HCEC 1CT (cell line): ENCODE measurements around the gene ZNF546.
"Not testable (repeated sequence)": the region's sequence is repeated elsewhere in the genome, so short reads cannot be mapped to it uniquely, and the experiment has no call there.

Experiments used
- DNase-seq: peaks from one replicate; pipeline ENCODE4 v3.0.0-alpha.2; 2017

ZNF546 gene

DNA sequence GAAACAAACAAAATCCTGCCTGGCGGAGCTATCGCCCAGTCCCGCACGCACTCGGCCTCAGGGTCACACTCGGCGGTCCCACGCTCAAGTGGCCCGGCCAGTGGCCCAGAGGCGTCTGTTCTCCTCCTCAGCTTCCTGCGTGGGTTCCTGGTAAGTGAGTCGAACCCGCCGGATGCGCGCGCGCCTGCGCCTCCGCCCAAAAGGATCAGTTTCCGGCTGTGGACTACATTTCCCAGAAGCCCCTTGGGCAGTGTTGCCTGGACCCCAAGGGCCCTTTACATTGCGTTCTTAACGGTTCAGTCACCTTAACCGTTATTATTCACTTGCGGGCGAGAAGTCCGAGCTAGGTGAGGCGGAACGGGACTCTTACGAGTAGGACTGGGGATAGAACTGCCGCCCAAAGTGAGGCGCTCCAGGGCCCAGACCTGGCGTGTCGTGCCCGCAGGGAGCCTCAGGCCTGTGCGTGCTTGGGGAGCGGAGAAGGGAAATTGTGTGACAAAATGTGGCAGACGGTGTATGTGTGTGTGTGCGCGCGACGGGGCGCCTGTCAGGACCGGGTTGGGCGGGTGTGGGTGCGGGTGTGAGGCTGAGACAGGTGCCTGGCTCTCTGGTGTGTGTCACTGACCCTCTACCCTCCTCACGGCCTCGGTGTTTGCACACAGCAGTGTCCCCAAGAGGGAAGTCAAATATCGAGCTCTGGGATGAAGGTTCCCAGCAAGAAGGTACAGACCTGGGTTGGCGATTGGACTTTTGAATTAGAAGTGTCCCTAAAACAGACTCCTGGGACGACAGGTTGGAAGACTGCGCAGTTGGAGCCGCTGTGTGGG lies at the start of gene ZNF546:
Gene ZNF546, plus strand, starts transcription at position 250 of the 827 bp plus-strand sequence. CDS start 1,267 bp downstream, outside the sequence.
- DNase-seq: peak; percentile 92

DNA sequence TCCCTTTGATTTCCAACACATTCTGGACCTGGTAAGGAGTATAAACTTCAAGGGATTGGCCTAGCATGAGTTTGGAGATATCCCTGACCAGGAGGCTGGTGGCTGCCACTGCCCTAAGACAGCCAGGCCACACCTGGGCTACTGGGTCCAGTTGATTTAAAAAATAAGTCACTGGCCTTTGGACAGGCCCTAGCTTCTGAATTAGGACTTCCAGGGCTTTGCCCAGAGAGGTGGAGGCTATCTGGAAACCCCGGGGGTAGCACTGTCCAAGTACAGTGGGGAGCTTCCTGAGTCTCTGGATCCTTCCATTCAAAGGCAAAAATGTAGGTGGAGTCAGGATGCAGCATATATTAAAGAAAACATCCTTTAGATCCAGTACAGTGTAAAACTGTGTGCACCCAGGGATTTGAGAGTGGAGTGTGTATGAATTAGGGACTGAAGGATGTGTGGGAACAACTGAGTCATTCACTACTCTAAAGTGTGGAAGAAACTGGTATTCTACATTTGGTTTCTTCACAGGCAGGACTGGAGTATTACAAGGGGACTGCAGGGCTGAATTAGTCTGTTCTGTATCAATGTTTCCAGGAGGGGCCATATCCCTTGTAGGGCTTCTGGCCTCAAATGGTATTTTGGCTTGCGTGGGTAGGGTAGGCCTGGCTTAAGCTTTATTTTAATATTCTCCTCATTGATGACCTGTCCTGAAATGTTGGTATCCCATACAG lies 47.7 kb upstream of the ZNF546 start:
- DNase-seq: no peak

DNA sequence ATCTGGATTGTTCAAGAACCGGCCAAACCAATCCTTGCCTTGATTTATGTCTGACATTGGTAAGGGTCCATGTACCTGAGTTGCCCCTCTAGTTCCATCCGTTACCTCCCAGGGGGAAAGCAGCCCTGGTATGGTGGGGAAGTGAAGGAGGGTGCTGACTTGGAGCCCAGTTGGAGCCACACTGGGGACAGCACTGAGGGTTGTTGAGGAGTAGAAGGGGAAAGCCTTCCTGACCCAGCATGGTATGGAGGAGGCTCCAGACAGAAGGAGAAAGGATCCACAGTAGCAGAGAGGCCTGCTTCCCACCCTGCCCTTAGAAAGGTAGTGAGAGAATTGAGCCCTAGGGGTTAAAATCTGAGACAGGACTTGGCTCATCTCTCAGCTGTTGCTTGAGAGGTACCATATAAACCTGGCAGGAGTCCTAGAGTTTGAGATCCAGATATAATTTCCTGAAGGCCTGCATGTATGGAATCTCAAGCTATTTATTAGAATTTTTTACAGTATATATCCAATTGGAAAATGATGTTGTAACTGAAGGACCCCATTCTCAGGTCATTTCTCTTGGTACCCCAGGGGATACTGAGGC lies 45.7 kb upstream of the ZNF546 start:
- no peak for DNase-seq

DNA sequence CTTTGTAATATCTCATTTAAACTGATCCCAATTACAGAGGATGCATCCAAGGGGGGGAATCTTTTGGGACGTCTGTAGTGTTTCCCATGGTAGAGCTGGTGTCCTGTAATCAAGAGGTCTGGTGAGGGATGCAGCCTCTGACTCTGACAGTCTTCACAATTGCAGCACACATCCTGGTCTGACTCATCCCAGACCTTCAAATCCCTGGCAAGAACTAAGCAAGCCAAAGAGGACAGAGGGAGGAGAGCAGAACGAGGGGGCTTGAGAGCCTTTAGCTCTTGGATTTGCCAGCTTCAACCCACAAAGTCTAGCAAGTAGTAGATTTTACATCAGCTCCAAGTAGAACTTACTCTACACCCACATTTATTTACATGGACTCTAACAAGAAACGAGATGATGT lies 45.2 kb upstream of the ZNF546 start:
- DNase-seq: peak; percentile 33

DNA sequence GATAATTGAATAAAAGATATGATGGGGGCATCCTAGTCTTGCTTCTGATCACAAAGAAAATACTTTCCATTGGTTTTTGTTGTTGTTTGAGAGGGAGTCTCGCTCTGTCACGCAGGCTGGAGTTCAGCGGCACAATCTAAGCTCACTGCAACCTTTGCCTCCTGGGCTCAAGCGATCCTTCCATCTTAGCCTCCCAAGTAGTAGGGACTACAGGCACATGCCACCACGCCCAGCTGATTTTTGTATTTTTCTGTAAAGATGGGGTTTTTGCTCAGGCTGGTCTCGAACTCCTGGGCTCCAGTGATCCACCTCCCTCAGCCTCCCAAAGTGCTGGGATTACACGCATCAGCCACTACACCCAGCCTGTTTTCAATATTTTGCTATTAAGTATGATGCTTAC lies 42.9 kb upstream of the ZNF546 start:
- no peak for DNase-seq

DNA sequence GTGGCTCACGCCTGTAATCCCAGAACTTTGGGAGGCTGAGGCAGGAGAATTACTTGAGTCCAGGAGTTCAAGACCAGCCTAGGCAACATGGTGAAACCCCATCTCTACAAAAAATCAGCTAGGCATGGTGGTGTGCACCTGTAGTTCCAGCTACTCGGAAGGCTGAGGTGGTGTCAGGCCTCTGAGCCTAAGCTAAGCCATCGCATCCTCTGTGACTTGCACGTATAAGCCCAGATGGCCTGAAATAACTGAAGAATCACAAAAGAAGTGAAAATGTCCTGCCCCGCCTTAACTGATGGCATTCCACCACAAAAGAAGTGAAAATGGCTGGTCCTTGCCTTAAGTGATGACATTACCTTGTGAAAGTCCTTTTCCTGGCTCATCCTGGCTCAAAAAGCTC lies 39.0 kb upstream of the ZNF546 start:
- not testable (repeated sequence) for DNase-seq

DNA sequence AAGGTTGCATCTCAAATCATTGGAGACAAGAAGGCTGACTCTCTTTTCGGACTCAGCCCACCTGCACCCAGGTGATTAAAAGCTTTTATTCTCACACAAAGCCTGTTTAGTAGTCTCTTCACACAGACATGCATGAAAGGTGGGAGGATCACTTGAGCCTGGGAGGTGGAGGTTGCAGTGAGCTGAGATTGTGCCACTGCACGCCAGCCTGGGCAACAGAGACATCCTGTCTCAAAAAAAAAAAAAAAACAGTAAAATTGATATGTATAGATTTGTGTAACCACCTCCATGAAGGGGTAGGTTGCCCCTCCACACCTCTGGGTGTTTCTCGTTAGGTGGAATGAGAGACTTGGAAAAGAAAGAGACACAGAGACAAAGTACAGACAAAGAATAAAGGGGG lies 37.9 kb upstream of the ZNF546 start:
- DNase-seq: not testable (repeated sequence)

DNA sequence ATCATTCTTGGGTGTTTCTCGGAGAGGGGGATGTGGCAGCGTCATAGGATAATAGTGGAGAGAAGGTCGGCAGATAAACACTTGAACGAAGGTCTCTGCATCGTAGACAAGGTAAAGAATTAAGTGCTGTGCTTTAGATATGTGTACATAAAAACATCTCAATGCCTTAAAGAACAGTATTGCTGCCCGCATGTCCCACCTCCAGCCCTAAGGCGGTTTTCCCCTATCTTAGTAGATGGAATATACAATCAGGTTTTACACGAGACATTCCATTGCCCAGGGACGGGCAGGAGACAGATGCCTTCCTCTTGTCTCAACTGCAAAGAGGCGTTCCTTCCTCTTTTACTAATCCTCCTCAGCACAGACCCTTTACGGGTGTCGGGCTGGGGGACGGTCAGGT lies 37.5 kb upstream of the ZNF546 start:
- not testable (repeated sequence) for DNase-seq

DNA sequence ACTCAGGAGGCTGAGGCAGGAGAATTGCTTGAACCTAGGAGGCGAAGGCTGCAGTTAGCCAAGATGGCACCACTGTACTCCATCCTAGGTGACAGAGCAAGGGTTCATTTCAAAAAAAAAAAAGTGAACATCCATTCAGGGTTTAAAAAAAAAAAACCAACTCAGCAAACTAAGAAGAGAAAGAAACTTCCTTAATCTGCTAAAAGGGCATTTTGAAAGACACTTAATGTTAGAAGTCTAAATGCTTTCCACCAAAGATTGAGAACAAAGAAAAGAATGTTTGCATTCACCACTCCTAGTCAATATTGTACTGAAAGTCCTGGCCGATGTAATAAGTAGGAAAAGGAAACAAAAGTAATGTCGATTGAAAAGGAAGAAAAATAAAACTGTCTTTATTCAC lies 33.0 kb upstream of the ZNF546 start:
- no peak for DNase-seq

DNA sequence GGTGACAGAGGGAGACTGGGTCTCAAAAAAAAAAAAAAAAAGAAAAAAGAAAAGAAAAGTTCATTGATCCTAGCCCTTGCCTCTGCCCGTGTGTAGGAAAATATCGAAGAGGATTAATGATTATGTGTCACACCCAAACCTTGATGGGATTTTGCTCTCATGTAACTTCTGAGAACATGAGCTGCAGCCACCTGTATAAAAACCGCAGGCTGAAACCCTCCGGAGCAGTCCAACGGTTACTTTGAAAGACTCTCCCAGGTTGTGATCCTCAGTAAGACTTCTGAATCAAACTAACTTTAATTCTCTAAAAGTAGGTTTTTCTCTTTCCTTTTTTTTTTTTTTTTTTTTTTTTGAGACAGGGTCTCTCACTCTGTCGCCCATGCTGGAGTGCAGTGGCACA lies 30.2 kb upstream of the ZNF546 start:
- DNase-seq: no peak

DNA sequence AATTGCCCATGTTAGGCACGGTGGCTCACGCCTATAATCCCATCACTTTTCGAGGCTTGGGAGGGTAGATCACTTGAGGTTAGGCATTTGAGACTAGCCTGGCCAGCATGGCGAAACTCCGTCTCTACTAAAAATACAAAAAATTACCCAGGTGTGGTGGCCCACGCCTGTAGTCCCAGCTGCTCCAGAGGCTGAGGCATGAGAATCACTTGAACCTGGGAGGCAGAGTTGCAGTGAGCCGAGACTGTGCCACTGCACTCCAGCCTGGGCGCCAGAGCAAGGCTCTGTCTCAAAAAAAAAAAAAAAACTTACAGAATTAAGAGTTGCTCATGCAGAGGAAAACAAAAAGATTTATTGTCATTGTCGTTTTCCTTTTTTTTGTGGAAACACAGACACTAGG lies 29.3 kb upstream of the ZNF546 start:
- no peak for DNase-seq

DNA sequence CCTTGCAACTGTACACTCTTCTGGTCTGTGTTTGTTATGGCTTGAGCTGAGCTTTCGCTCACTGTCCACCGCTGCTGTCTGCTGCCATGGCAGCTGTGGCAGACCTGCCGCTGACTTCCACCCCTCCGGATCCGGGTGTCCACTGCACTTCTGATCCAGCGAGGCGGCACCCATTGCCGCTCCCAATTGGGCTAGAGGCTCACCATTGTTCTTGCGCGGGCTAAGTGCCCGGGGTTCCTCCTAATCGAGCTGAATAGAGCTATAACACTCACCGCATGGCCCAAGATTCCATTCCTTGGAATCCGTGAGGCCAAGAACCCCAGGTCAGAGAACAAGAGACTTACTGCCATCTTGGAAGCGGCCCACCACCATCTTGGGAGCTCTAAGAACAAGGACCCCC lies 28.1 kb upstream of the ZNF546 start:
- no peak for DNase-seq

DNA sequence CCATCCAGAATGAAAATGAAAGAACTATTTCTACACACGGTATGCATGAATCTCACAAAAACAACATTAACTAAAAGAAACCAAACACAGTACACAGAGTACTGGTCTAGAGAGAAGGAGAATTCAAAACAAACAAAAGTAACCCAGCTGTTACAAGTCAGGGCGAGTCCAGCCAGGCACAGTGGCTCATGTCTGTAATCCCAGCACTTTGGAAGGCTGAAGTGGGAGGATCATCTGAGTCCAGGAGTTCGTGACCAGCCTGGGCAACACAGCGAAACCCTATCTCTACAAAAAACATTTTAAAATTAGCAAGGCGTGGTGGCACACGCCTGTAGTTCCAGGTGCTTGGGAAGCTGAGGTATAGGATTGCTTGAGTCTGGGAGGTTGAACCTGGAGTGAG lies 27.6 kb upstream of the ZNF546 start:
- DNase-seq: no peak

DNA sequence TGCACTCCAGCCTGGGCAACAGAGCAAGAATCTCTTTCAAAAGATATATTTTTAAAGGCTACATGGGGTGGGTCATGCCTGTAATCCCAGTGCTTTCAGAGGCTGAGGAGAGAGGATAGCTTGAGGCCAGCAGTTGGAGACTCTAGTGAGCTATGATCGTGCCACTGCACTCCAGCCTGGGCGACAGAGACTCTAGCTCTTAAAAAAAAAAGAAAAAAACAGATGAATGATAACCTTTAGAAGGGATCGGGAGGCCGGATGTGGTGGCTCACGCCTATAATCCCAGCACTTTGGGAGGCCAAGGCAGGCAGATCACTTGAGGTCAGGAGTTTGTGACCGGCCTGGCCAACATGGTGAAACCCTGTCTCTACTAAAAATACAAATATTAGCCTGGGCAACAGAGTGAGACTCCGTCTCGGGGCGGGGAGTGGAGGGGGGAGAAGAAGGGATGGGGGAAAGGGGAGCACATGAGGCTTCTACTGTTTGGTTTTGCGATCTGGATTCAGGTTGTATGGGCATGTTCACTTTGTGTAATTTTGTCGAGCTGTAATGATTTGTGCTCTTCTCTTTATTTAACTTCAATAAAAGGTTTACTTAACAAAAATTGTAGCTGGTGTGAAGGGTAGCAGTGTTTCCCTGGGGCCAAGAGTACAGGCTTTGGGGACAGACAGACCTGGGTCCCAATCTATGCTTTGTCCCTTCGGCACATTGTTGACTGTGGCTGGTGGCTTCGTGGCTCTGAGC lies 27.0 kb upstream of the ZNF546 start:
- DNase-seq: no peak

DNA sequence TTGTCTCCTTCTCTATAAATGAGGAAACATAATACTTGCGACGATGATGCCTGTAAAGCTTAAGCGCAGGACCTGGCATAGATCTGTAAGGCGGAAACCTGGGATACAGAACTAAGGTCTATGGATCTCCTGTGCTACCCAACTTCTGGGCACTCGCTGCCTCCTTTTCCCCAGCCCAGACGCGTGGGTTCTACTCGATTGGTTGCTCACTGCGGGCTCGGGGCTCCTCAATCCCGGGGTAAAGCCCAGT lies 26.5 kb upstream of the ZNF546 start:
- no peak for DNase-seq

DNA sequence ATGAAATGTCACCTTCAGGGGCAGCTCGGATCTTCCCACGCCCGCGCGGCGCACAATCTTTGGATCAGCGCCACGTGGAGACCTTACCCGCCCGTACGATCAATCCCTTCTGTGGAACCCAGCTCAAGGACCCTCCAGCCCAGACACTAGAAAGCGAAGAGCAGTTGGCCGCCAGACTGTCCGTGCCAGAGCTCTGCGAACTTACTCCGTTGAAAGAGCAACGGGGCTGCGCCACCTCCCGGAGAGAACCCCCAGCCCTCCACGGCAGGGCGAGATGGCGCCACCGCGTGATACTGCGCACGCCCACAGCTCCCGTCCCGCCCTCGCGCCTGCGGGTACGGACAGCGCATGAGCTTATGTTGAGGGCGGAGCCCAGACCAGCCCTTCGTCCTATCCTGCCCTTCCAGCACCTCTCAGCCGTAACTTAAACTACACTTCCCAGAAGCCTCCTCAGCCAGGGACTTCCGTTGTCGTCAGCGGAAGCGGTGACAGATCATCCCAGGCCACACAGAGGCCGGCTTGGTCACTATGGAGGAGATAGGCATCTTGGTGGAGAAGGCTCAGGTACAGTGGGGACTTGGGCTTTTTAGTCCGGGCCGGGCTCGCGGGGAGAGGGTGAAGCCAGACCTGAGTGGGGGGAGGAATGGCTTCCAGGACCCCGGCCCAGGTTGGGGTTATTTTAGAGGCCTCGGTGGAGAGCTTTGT lies 26.0 kb upstream of the ZNF546 start, which contains the start of gene PSMC4:
Gene PSMC4, plus strand, starts transcription at position 491 of the 705 bp plus-strand sequence. Its CDS starts 38 bp downstream, at position 529.
- DNase-seq: peak; percentile 99

DNA sequence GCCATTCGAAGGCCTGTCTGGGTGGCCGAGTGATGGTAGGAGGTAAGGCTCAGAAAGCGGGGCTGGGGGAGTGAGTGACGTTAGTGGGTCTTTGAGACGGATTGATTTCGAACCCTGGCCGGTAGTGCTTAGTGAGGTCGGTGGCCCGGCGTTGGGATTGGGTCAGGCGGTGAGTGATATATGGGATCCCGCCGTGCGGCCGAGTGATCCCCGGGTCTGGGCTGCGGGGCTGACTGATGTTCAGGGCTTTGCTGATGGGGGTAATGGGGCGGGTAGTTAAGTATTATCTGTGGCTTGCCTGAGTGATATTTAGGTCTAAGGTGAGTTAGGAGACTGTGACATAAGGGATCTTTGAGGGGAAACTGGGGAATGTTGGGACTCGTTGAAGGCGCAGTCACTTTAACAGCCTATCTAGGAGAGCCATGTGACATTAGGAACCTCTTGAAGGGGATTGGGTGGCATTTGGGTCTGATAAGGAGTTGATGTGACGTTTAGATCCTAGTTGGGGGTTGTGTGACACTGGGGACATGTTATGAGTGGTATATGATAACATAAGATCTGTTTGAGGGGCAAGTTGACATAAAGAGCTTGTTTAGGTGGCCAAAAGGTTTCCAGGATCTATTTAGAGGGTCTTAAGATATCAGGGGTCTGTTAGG lies 25.4 kb upstream of the ZNF546 start:
- no peak for DNase-seq

DNA sequence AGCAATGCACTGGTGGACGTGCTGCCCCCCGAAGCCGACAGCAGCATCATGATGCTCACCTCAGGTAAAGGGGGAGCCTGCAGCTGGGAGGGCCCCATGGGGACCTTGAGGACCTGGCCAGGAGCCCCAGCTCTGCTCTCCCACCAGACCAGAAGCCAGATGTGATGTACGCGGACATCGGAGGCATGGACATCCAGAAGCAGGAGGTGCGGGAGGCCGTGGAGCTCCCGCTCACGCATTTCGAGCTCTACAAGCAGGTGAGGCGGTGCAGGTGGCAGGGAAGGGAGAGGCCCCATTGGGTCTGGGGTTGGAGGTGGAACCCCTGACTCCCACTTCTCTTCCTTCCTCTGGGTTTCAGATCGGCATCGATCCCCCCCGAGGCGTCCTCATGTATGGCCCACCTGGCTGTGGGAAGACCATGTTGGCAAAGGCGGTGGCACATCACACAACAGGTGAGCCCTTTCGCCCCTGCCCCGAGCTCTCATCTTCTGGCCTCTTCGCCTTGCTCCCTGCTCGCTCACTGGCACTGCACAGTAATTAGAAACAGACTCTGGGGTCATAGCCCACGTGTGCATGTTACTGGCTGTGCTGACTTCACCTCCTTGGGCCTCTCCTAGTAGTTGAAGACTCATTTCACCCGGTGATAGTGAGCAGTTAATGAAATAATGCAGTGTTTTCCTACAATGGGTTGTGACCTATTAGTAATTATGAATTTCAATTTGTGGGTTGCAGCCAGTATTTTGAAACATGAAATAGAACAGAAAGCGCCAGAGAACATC lies 22.3 kb upstream of the ZNF546 start:
- DNase-seq: no peak

DNA sequence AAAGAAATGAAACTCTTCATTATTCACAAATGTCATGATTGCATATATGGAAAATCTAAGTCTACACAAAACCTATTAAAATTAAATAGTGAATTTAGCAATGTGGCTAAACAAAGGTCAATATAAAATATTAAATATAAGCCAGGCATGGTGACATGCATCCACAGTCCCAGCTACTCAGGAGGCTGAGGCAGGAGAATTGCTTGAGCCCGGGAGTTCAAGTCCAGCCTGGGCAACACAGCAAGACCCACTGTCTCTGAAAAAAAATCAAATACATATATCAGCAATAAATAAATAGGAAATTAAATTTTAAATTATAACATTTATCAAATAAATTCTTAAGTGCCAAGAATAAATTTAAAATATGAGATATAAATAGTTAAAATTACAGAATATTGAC lies 14.0 kb upstream of the ZNF546 start:
- DNase-seq: no peak

DNA sequence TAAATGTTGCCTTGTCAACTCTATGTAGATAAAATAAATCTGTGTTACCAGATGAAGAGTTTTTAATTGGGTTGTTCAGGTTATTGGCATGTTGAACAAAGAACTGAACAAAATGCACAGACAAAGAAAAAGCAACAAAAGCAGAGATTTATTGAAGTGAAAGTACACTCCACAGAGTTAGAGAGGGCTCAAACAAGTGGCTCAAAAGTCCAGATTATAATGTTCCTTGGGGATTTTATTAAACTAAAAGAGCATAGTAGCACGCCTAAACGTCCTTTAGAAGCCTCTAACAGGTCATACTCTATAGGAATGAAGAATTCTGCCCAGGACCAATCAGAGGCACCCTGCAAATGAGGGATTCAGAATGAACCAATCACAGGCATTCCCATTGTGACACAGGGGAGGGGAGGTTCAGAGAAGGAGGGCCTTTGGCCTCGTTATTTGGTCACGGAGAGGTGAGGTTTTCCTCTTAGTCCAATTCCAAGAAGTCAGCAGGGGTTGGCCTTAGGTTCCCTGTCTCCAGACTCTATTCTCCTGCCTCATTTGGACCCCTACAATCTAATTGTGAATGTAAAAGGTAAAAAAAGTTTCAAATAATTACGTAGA lies 13.1 kb upstream of the ZNF546 start:
- DNase-seq: no peak

DNA sequence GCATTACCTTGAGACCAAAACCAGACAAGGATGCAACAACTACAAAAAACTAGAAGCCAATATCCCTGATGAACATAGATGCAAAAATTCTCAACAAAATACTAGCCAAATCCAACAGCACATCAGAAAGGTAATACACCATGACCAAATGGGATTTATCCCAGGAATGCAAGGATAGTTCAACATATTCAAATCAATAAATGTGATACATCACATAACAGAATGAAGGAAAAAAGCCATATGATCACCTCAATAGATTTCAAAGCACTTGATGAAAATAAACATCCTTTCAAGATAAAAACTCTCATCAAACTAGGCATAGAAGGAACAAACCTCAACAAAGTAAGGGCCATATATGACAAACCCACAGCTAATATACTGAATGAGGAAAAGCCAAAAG lies 10.2 kb upstream of the ZNF546 start:
- DNase-seq: no peak
